KG1 (cell line): ENCODE measurements around the gene UMODL1.

ENCODE experiments used
- DNase-seq: peaks from one replicate; lab custom pipeline; 2025; lab: John Stamatoyannopoulos, UW

Gene UMODL1

GRCh38 chr21:42153046-42153686 lies 82.0 kb downstream of the UMODL1 start:
- no peak for DNase-seq

- no peak for DNase-seq
Observed at GRCh38 chr21:42153746-42154145, 82.6 kb downstream of the UMODL1 start.

GRCh38 chr21:42154237-42155044 lies 83.3 kb downstream of the UMODL1 start:
- DNase-seq, result no peak

GRCh38 chr21:42155045-42155855 lies 84.1 kb downstream of the UMODL1 start:
- no peak for DNase-seq

- DNase-seq, result no peak
Observed at GRCh38 chr21:42156690-42157605, 85.8 kb downstream of the UMODL1 start.

GRCh38 chr21:42157606-42158310 lies 86.6 kb downstream of the UMODL1 start:
- DNase-seq, result no peak

DNA sequence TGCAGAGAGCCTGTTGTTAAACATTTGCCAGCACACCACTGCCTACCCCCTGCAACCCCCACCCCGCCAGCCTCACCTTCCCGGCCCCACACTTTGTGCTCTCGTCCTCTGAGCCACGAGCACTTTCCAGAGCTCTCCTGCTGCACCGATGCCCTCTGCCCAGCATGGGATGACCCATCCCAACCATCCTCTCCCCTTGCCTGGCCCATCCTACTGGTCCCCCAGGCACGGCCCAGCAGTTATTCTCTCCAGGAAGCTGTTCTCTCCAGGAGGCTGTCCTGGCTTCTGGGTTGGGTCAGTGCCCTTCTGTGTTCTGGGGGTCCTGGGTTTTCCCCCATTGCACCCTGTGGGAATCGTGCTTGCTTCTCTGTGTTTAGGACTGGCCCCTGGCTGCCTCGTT lies 87.7 kb downstream of the UMODL1 start:
- DNase-seq, result no peak

DNA sequence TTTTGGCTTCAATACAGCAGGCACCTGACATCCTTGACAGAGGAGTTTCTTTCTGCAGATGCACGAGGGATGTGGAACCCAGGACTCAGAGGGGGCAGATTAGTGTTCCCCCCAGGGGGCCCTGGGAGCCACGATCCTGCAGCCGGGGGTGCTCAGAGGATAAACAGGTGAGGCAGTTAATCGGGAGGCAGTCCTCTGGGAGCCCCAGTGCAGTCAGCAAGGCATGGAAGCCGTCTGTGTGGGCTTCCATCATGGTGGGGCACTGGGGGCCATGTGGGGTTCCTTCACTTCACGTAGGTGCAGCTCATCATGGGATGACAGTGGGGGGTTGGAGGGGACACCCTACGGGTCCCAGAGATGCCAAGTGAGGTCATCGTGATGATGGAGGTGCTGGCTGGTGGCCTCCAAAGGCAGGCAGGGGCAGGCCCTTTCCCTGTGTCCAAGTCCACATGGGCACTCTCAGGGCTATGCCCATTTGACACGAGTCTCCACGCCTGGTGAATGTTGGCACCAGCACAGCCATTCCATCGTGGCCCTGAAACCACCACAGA lies 88.5 kb downstream of the UMODL1 start:
- DNase-seq, result no peak

GRCh38 chr21:42160111-42160721 lies 89.1 kb downstream of the UMODL1 start:
- DNase-seq, result no peak

DNA sequence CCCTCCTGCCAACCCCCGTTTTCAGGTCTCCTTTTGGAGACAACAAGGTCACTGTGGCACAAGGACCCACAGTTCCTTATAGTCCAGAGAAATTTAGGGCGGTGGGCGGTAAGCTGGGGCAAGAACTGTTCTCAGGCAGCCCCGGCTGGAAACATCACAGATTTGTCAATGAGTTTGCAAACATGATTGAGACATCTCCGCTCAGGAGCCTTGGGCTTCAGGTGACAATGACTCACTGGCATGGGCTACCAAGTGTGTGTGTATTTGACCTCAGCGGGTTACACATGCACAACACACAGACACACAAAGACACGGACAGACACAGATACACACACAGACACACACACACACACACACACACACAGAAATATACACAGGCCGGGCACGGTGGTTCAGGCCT lies 89.6 kb downstream of the UMODL1 start:
- DNase-seq, result no peak

DNA sequence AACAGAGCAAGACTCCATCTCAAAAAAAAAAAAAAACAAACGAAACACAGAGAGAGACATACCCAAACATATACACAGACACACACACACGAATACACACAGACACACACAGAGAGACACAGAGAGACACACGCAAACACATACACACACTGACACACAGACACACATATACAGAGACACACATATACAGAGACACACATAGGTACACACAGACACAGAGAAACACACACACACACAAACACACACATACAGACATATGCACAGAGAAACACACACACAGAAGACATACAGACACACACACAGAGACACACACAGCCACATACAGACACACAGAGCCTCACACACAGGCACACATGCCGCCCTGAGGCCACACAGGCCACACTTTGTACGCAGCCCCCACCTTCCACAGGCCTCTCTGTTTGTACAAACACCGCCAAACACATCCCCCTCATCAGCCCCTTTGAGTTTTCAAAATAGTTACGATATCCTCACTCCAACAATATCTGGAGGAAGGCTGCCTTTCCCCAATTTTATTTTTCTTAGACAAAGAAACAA lies 90.4 kb downstream of the UMODL1 start:
- DNase-seq, result no peak

DNA sequence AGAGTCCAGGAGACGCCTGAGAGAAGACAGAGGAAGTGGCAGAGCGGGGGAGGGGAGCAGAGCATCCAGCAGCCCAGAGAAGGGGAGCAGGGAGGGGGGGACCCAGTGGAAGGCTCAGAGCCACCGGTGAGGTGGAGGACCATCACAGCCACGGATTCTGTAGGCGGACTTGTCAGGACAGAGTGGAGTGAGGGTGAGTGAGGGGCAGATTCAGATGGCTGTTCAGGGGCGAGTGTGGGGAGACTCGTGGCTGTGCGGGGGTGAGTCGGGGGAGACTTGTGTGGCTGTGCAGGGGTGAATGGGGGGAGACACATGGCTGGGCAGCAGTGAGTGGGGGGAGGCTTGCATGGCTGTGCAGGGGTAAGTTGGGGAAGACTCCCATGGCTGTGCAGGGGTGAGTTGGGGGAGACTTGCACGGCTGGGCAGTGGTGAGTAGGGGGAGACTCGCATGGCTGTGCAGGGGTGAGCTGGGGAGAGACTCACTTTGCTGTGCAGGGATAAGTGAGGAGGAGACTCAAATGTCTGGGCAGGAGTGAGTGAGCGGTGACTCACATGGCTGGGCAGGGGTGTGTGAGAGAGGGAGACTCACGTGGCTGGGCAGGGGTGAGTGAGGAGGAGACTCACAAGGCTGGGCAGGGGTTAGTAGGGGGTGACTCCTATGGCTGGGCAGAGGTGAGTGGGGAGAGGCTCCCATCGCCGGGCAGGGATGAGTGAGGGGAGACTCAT lies 91.0 kb downstream of the UMODL1 start:
- DNase-seq, result no peak

DNA sequence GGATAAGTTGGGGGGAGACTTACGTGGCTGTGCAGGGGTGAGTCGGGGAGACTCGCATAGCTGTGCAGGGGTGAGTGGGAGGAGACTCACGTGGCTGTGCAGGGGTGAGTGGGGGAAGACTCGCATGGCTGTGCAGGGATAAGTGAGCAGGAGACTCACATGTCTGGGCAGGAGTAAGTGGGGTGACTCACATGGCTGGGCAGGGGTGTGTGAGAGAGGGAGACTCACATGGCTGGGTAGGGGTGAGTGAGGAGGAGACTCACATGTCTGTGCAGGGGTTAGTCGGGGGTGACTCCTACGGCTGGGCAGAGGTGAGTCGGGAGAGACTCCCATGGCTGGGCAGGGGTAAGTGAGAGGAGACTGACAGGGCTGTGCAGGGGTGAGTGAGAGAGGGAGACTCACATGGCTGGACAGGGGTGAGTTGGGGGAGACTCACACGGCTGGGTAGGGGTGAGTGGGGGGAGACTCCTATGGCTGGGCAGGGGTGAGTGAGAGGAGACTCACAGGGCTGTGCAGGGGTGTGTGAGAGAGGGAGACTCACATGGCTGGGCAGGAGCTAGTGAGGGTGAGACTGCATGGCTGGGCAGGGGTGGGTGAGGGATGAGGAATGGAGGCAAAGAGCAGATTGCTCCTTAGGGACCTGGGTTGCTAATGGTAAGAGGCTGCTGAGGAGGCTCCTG lies 91.9 kb downstream of the UMODL1 start:
- DNase-seq, result no peak

DNA sequence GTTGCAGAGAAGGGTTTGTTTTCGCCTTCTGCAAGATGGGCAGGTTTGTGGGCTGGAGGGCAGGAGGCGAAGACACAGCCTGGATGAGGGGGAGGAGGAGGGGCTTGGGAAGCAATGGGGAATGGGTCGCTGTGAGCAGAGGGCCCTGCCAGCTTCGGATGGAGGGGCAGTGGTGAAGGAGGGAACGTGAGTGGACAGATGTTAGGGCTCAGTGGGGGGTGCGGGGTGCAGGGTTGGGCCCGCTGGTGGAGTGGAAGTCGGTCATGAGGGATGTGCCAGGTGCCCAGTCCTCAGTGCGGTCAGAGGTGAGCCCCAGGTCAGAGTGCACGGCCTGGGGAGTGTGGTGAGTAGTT lies 92.4 kb downstream of the UMODL1 start:
- no peak for DNase-seq

DNA sequence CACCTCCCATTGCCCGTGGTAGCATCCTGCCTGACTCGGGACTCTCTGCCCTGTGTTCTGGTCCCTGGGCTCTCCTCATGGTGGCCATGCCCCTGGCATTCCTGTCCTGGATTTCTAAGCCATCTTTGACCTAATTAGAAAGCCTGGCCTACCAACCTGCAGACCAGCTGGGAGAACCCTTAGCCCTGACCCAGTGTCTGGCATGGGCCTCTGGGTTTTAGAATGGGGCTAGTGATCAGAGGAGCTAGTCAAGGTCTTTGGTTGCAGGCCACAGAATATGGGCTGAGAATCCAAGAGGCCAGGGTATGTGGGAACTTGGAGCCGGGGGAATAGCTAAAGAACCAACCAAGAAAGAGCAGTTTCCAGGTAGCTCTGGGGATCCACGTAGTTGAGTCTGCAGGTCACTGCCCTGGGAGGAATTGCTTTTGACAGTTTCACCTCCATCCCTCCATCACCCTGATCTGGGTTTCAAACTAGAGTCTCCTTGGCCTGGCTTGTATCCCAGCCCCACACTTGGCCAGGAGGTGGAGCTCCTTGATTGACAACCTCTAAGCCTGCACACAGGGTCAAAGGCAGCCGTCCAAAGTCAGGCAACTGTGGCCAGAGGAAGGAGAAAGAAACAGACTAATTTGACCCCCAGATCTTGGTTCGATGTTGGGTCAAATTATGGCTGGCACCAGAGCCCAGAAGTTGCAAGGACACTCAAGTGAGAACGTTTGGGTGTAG lies 93.1 kb downstream of the UMODL1 start:
- DNase-seq, result no peak

GRCh38 chr21:42164818-42165217 lies 93.7 kb downstream of the UMODL1 start:
- DNase-seq, result no peak

DNA sequence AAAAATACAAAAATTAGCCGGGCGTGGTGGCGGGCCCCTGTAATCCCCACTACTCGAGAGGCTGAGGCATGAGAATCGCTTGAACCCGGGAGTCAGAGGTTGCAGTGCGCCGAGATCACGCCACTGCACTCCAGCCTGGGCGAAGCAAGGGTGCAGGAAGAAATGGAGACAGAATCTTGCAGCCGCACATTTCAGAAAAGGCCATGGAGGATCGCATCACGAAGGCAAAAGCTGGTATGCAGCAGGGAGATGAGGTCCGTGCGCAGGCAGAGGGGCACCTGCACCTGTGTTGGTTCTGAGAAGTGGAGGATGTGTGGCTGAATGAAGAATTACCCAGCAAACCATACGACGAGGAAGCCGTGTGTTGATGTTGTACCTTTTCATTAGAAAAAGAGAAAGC lies 94.8 kb downstream of the UMODL1 start:
- no peak for DNase-seq

GRCh38 chr21:42169758-42170157 lies 98.6 kb downstream of the UMODL1 start:
- no peak for DNase-seq
